Measurements from ENCODE around the gene MOCS3. TPM values are rescaled to one million over a fixed set of nuclear protein-coding genes. Genes with fewer than 3 reads are reported as not detected.

The MOCS3 gene, protein sequence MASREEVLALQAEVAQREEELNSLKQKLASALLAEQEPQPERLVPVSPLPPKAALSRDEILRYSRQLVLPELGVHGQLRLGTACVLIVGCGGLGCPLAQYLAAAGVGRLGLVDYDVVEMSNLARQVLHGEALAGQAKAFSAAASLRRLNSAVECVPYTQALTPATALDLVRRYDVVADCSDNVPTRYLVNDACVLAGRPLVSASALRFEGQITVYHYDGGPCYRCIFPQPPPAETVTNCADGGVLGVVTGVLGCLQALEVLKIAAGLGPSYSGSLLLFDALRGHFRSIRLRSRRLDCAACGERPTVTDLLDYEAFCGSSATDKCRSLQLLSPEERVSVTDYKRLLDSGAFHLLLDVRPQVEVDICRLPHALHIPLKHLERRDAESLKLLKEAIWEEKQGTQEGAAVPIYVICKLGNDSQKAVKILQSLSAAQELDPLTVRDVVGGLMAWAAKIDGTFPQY
- total RNA-seq: 1 to 10 TPM; 2.9 to 3.0 TPM

DNA sequence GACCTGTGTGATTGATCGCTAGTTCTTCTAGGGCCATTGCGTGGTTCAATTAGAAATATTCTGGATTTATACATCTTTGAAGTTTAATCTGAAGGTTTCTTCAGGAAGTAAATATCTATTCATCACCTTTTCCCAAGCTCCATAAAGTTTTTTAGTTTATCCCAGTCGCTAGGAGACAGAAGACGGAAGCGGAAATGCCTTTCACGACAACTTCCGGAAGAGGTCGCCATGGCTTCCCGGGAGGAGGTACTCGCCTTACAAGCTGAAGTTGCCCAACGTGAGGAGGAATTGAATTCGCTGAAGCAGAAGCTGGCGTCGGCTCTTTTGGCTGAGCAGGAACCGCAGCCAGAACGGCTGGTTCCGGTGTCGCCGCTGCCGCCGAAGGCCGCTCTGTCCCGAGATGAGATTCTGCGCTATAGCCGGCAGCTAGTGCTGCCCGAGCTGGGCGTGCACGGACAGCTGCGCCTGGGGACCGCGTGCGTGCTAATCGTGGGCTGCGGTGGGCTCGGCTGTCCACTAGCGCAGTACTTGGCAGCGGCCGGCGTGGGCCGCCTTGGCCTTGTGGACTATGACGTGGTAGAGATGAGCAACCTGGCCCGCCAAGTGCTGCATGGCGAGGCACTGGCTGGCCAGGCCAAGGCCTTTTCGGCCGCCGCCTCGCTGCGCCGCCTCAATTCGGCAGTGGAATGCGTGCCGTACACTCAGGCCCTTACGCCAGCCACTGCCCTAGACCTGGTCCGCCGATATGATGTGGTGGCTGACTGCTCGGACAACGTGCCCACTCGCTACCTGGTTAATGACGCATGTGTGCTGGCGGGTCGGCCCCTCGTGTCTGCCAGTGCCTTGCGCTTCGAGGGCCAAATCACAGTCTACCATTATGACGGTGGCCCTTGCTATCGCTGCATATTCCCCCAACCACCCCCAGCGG is at the start of gene MOCS3:
Gene MOCS3, plus strand, starts transcription at position 204 of the 928 bp plus-strand sequence. Its CDS starts 25 bp downstream, at position 229.
- H3K4me1 ChIP-seq: peaks cover 36% of the 10 kb centered on the region
- intact Hi-C loops (cut with DNase I): no loop called here
- 0 to 1% methylated on average over 12 to 66 of the region's 67 CpGs for WGBS, 2 donors
- H3K27ac ChIP-seq: peak within 1 kb of the TSS; percentile 71 to 92 (median 86)
- H3K9me3 ChIP-seq: no peaks in the 10 kb centered on the region
- peak; percentile 80 to 89 (median 84) for DNase-seq
- H3K36me3 ChIP-seq (replicated peaks in 1 of 2; ENCODE audit: insufficient read depth in 1 of 2, low read depth in 2 of 2): peaks cover 0 to 2% of the 10 kb centered on the region in 2 donors
- no peak for TF ChIP-seq POLR2A (IDR thresholded peaks at IDR 0.05)
- TF ChIP-seq CTCF (IDR thresholded peaks at IDR 0.05): no peak
- ATAC-seq: peak; percentile 89
- H3K4me3 ChIP-seq: peak within 1 kb of the TSS; percentile 59 to 100
- H3K27me3 ChIP-seq: no peaks in the 10 kb centered on the region

DNA sequence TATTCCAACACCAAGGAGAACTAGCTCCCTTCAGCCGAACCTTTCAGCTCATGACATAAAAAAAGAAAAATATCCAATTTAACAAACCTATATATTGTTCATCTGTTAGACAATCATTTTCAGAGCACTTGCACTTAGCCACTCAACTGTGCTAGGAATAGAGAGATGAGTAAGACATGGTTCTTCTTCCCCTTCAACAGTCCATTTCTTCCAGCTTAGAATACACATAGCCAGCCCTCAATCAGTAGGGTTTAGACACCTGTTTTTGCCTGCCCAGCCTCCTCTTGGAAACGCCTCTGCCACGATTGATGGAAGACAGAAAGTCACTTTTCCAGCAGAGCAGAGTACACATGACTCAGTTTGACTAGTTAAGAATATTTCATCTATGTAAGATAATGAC is 49.2 kb upstream of the MOCS3 start:
- no peaks in the 10 kb centered on the region for H3K36me3 ChIP-seq (replicated peaks in 1 of 2; ENCODE audit: insufficient read depth in 1 of 2, low read depth in 2 of 2)
- no peaks in the 10 kb centered on the region for H3K27me3 ChIP-seq
- peaks cover 27% of the 10 kb centered on the region for H3K4me1 ChIP-seq
- no peak overlapping the region for H3K4me3 ChIP-seq
- intact Hi-C loops (cut with DNase I): no loop called here
- DNase-seq: no peak
- no peaks in the 10 kb centered on the region for H3K9me3 ChIP-seq
- no peak for ATAC-seq
- 86 to 94% methylated on average over 3 of the region's 3 CpGs for WGBS, 2 donors
- TF ChIP-seq CTCF (IDR thresholded peaks at IDR 0.05): no peak
- TF ChIP-seq POLR2A (IDR thresholded peaks at IDR 0.05): no peak
- H3K27ac ChIP-seq: no peak overlapping the region

- Histone ChIP-seq H3K27ac (no peak overlapping the region), H3K9me3 (no peaks in the 10 kb centered on the region), H3K27me3 (no peaks in the 10 kb centered on the region), H3K36me3 (replicated peaks in 1 of 2; ENCODE audit: insufficient read depth in 1 of 2, low read depth in 2 of 2) (no peaks in the 10 kb centered on the region), H3K4me1 (peaks cover 34% of the 10 kb centered on the region), H3K4me3 (no peak overlapping the region)
- ATAC-seq: no peak
- 67 to 72% methylated on average over 3 of the region's 3 CpGs for WGBS, 2 donors
- intact Hi-C loops (cut with DNase I): no loop called here
- TF ChIP-seq POLR2A (IDR thresholded peaks at IDR 0.05): no peak
- no peak for TF ChIP-seq CTCF (IDR thresholded peaks at IDR 0.05)
- no peak for DNase-seq
Measured at GRCh38 chr20:50911030-50911429, 47.6 kb upstream of the MOCS3 start.

DNA sequence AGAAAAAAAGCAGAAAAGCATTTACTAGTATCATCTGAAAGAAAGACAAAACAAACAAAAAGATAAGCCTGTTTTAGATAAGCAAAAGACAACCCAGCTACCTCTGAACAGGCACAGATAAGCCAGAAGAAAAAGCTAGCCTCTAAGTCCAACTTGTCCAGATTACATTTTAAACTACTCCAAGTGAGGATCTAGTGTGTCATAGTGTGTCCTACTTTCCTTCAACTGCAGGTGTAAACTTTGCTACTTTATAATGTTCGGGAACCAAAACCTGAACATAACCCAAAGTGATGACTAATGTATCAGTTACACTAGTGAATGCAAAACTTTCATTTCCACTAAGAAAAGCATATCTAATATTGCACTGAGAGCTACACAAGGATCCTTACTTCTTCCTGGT is 46.9 kb upstream of the MOCS3 start:
- H3K36me3 ChIP-seq (replicated peaks in 1 of 2; ENCODE audit: insufficient read depth in 1 of 2, low read depth in 2 of 2): no peaks in the 10 kb centered on the region
- ATAC-seq: no peak

More for the DNA sequence above, 46.9 kb upstream of the MOCS3 start:
- peaks cover 41% of the 10 kb centered on the region for H3K4me1 ChIP-seq
- 29 to 34% methylated on average over 1 of the region's 1 CpG for WGBS, 2 donors
- TF ChIP-seq CTCF (IDR thresholded peaks at IDR 0.05): no peak
- TF ChIP-seq POLR2A (IDR thresholded peaks at IDR 0.05): no peak
- H3K27ac ChIP-seq: no peak overlapping the region
- no peaks in the 10 kb centered on the region for H3K27me3 ChIP-seq
- no peaks in the 10 kb centered on the region for H3K9me3 ChIP-seq
- no peak overlapping the region for H3K4me3 ChIP-seq
- intact Hi-C loops (cut with DNase I): no loop called here
- no peak for DNase-seq
